ENCODE data around the gene SPATA24. TPM values are rescaled to one million over a fixed set of nuclear protein-coding genes. Genes with fewer than 3 reads are reported as not detected.

SPATA24 gene
- polyA plus RNA-seq, 2 of the 4 experiments (the other 2 are of a cell fraction), result 5.7 to 6.9 TPM

DNA sequence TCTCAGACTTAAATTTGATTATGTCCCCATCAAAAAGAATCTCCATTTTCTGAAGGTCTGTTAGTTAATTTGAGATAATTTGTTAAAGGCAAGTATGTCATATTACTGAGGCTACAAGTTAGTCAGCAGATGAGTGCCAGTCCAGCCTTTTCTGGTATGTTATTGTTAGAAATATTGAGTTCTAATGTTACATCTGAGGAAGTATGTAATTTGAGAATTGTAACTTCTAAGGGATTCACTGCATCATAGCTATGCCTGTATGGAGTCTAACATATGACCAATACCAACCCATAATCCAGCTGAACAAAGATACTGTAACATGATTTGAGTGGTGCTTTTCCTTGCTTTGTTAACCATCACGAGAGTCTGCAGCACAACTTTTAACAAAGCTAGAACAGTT is 34.7 kb downstream of the SPATA24 start:
- no peak overlapping the region for H3K4me2 ChIP-seq
- peaks cover 21% of the 10 kb centered on the region for H3K4me1 ChIP-seq
- FAIRE-seq (no peak), DNase-seq (ENCODE audit: low read depth in 1 of 2, low spot score in 1 of 2) (no peak), ATAC-seq (no peak)
- no peaks in the 10 kb centered on the region for H3K9me3 ChIP-seq
- ChIA-PET CTCF (interaction anchor here (0.8 to 3.6 kb wide), 4 partner anchors 12 to 27 kb away, joined by 3 to 13 read pairs (median 3); partner anchors contain the start of genes PAIP2 and SLC23A1), POLR2A (interaction anchor here (0.6 kb wide), 1 partner anchor 95 kb away, joined by 3 read pairs; no protein-coding TSS in a partner anchor)
- 94% methylated on average over 1 of the region's 1 CpG for WGBS (ENCODE audit: missing lambda C conversion rate)
- TF ChIP-seq GATA3 (IDR thresholded peaks at IDR 0.05; ENCODE audit: borderline replicate concordance) (no peak), EP300 (IDR thresholded peaks at IDR 0.05) (no peak), HOXB5 (CRISPR knock-in tag; IDR thresholded peaks at IDR 0.05) (no peak), MAZ (IDR thresholded peaks at IDR 0.05; ENCODE audit: borderline replicate concordance, low read depth, low read length) (no peak)
- H3K4me3 ChIP-seq, result no peak overlapping the region
- H3K27ac ChIP-seq, result no peak overlapping the region

GRCh38 chr5:139368613-139369012 is 35.3 kb downstream of the SPATA24 start:
- ATAC-seq (peak in 1 of 2 experiments; percentile 33; a peak in 1 of 6 replicates), DNase-seq (ENCODE audit: low read depth in 1 of 2, low spot score in 1 of 2) (no peak), FAIRE-seq (no peak)
- TF ChIP-seq MAFK (IDR thresholded peaks at IDR 0.05; ENCODE audit: partially characterized antibody) (no peak), RAD21 (conservative IDR thresholded peaks at IDR 0.05 in 1 of 2, IDR thresholded peaks at IDR 0.05 in 1 of 2) (peak; percentile 41 to 50; a peak in 3 of 5 replicates), CTCF (IDR thresholded peaks at IDR 0.05) (peak; percentile 25; the same call in 1 of the 3 replicates)
- POLR2A ChIA-PET, result interaction anchor here (0.6 kb wide), 1 partner anchor 95 kb away, joined by 3 read pairs; no protein-coding TSS in a partner anchor
- Histone ChIP-seq H3K27ac (no peak overlapping the region), H3K4me3 (no peak overlapping the region), H3K4me1 (peaks cover 16% of the 10 kb centered on the region), H3K9me3 (no peaks in the 10 kb centered on the region), H3K4me2 (no peak overlapping the region)
- 80% methylated on average over 2 of the region's 2 CpGs for WGBS (ENCODE audit: missing lambda C conversion rate)
- CTCF ChIA-PET, result interaction anchor here (0.7 to 3.6 kb wide), 6 partner anchors 11 to 27 kb away, joined by 3 to 13 read pairs (median 3); partner anchors contain the start of genes PAIP2 and SLC23A1

DNA sequence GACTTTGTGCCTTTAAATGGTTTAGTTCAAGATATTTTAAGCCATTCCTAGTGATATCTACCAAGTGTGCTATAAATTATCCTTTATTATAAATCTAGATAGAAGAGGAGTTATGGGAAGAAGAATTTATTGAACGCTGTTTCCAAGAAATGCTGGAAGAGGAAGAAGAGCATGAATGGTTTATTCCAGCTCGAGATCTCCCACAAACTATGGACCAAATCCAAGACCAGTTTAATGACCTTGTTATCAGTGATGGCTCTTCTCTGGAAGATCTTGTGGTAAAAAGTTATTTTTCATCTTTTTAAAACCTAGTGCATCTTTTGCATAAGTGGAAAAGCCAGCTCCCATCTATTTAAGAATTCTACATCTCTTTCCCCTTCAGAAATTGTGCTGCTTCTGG is 39.4 kb downstream of the SPATA24 start:
- POLR2A ChIA-PET, result interaction anchor here (0.7 kb wide), 1 partner anchor 28 kb away, joined by 3 read pairs; no protein-coding TSS in a partner anchor
- WGBS (ENCODE audit: missing lambda C conversion rate), result 86% methylated on average over 2 of the region's 2 CpGs
- FAIRE-seq (no peak), DNase-seq (ENCODE audit: low read depth in 1 of 2, low spot score in 1 of 2) (no peak), ATAC-seq (no peak)
- no peak for TF ChIP-seq JUN (IDR thresholded peaks at IDR 0.05)
- TF ChIP-seq RARB (CRISPR knock-in tag; IDR thresholded peaks at IDR 0.05), result no peak
- TF ChIP-seq CHD4 (IDR thresholded peaks at IDR 0.05; ENCODE audit: borderline replicate concordance), result no peak
- no peak for TF ChIP-seq SMC3 (IDR thresholded peaks at IDR 0.05)
- Histone ChIP-seq H3K4me2 (no peak overlapping the region), H3K9me3 (no peaks in the 10 kb centered on the region), H3K4me3 (no peak overlapping the region), H3K27ac (no peak overlapping the region), H3K4me1 (no peaks in the 10 kb centered on the region)
- CTCF ChIA-PET, result interaction anchor here (1.4 kb wide), 1 partner anchor 70 kb away, joined by 3 read pairs; no protein-coding TSS in a partner anchor

DNA sequence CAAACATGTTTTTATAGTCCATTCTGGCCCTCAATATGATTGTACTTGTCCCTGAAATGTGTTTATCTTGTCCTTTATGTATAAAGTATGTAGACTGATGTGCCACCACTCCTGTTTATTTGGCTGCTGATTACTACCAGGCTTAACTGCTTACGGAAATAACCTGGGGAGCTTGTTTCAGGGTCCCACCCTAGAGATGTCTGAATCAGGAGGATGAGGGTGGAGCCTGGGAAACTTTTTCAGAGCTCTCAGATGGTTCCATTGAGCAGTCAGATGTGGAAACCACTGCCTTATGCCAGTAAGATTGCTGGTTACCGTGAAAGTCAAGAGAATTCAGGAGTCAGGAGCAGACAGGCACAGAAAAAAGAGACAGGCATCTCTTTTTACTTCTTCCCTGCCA is 40.0 kb downstream of the SPATA24 start:
- CTCF ChIA-PET, result interaction anchor here (0.8 to 1.4 kb wide), 2 partner anchors 28 to 70 kb away, joined by 3 to 4 read pairs; no protein-coding TSS in a partner anchor
- no peak for TF ChIP-seq CBX2 (IDR thresholded peaks at IDR 0.05; ENCODE audit: borderline replicate concordance, low read depth)
- TF ChIP-seq CBX8 (IDR thresholded peaks at IDR 0.05), result no peak
- TF ChIP-seq RARB (CRISPR knock-in tag; IDR thresholded peaks at IDR 0.05), result no peak
- no peak for TF ChIP-seq MAX (IDR thresholded peaks at IDR 0.05)
- no peak for TF ChIP-seq SMC3 (IDR thresholded peaks at IDR 0.05)
- TF ChIP-seq FOSL2 (IDR thresholded peaks at IDR 0.05), result no peak
- TF ChIP-seq FOSL2 (CRISPR knock-in tag; IDR thresholded peaks at IDR 0.05), result no peak
- TF ChIP-seq JUNB (IDR thresholded peaks at IDR 0.05), result no peak
- no peak for TF ChIP-seq ZFP36 (IDR thresholded peaks at IDR 0.05; ENCODE audit: borderline replicate concordance, partially characterized antibody)
- TF ChIP-seq HDAC2 (IDR thresholded peaks at IDR 0.05), result no peak
- DNase-seq (ENCODE audit: low read depth in 1 of 2, low spot score in 1 of 2) (no peak), ATAC-seq (no peak), FAIRE-seq (no peak)
- POLR2A ChIA-PET, result no interaction called here
- Histone ChIP-seq H3K4me1 (no peaks in the 10 kb centered on the region), H3K4me3 (no peak overlapping the region), H3K4me2 (no peak overlapping the region), H3K9me3 (no peaks in the 10 kb centered on the region), H3K27ac (no peak overlapping the region)
- 87% methylated on average over 2 of the region's 2 CpGs for WGBS (ENCODE audit: missing lambda C conversion rate)
